HG02870 (cell line): ENCODE data around the gene FOXL3.

Experiments
- ATAC-seq: cut with Tn5 transposase; IDR thresholded peaks from one replicate; pipeline ENCODE4 v1.9.1; 2021; ENCODE audit warnings: mild to moderate bottlenecking, moderate library complexity; ENCODE audit not compliant: unreplicated experiment

The FOXL3 gene

GRCh38 chr7:318878-319661 lies 29.1 kb downstream of the FOXL3 start:
- no peak for ATAC-seq

GRCh38 chr7:320297-320696 lies 30.3 kb downstream of the FOXL3 start:
- no peak for ATAC-seq

GRCh38 chr7:322111-322671 lies 32.2 kb downstream of the FOXL3 start:
- ATAC-seq: no peak

GRCh38 chr7:322708-323111 lies 32.7 kb downstream of the FOXL3 start:
- ATAC-seq: no peak

- ATAC-seq: no peak
Measured at GRCh38 chr7:323410-323809, 33.4 kb downstream of the FOXL3 start.

- no peak for ATAC-seq
Measured at GRCh38 chr7:324011-324410, 34.0 kb downstream of the FOXL3 start.

GRCh38 chr7:325051-325798 lies 35.3 kb downstream of the FOXL3 start:
- no peak for ATAC-seq

- ATAC-seq: no peak
Measured at GRCh38 chr7:325811-326210, 35.8 kb downstream of the FOXL3 start.

GRCh38 chr7:326273-326672 lies 36.3 kb downstream of the FOXL3 start:
- ATAC-seq: no peak

GRCh38 chr7:326809-327232 lies 36.9 kb downstream of the FOXL3 start:
- no peak for ATAC-seq

GRCh38 chr7:327233-327931 lies 37.4 kb downstream of the FOXL3 start:
- no peak for ATAC-seq

GRCh38 chr7:327991-328702 lies 38.2 kb downstream of the FOXL3 start:
- no peak for ATAC-seq

GRCh38 chr7:329691-330281 lies 39.8 kb downstream of the FOXL3 start:
- no peak for ATAC-seq

- no peak for ATAC-seq
Measured at GRCh38 chr7:330511-331230, 40.7 kb downstream of the FOXL3 start.

GRCh38 chr7:332020-332517 lies 42.1 kb downstream of the FOXL3 start:
- no peak for ATAC-seq

- ATAC-seq: no peak
Measured at GRCh38 chr7:332646-333392, 42.8 kb downstream of the FOXL3 start.

- no peak for ATAC-seq
Measured at GRCh38 chr7:333393-333764, 43.4 kb downstream of the FOXL3 start.

- no peak for ATAC-seq
Measured at GRCh38 chr7:334618-335357, 44.8 kb downstream of the FOXL3 start.
